NCI-H524 treated with DMSO at 0.1 percent for 48 hours (cell line): ENCODE results near the gene CNTN4.
"Not testable (repeated sequence)": the region's sequence is repeated elsewhere in the genome, so short reads cannot be mapped to it uniquely, and the experiment has no call there.

Experiments
- DNase-seq: peaks from one replicate; lab custom pipeline; 2025; lab: John Stamatoyannopoulos, UW

CNTN4 gene

DNA sequence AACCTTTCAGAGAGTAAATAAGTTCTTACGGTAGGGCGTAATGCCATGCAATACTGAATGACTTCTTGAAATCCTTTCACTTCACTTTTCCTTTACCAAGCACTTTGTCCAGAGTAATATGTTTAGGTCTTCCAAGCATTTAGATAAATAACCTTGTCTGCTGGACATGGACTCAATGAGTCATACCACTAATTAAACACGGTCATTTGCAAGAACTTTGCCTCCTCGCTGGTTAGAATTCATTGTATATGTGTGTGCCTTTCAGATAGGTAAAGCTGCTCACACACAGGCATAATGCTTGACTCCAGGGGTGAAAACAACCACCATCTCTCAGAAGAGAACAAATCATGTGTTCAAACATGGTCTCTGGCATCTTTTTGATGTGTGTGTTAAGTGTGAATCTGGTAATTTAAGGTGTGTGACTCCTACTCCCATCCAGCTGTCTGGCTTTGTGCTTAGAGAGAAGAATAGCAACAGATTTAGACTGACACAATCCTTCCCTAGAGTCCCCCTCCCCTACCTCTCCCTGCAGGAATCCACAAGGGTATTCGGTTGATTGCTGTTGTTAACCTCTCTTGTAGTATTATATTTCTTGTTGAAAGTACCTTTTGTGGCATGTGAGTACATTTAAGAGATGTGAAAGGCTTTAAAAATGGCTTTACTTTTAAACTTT is 419.0 kb downstream of the CNTN4 start:
- DNase-seq = no peak

DNA sequence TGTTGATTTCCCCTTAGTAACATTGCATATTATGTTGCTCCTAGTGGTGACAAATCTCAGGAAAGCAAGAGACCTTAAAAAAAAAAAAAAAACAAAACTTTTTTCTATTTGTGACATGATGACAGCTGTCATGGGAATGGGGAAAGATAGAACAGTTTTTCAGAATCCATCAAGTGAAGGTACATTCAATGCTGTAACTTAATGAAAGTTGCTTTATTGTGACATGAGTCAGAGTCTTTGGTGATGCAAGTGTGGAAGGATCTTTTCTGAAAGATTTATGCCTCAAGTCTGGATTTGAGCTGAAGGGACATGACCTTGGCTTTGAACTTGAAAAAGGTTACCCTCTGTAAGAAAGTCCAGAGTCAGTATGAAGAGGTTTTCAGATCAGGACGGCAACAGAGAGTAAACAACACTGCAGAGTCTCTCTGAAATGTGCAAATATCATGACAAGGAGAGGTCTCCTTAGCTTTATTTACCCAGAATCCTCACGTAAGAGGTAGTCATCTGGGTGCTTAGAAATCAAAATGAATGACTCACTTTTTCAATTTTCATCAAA is 424.7 kb downstream of the CNTN4 start:
- no peak for DNase-seq

DNA sequence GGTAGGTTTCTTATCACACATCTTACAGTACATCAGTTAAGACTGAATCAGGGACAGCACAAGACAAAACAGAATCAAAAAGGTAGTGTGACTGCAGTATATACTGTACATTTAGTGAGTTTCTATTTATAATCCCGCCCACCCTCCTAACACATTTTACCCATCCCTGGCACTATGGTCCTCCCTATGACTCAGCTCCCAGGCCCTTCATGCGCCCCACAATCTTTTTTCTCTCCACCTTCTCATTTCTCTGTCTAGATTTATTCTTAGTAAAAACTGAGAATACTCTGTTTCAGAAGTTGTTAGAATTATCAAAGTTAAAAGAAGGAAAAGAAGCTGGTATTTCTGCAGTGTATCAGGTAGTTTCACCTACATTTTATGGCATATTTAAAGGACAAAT is 427.3 kb downstream of the CNTN4 start:
- no peak for DNase-seq

DNA sequence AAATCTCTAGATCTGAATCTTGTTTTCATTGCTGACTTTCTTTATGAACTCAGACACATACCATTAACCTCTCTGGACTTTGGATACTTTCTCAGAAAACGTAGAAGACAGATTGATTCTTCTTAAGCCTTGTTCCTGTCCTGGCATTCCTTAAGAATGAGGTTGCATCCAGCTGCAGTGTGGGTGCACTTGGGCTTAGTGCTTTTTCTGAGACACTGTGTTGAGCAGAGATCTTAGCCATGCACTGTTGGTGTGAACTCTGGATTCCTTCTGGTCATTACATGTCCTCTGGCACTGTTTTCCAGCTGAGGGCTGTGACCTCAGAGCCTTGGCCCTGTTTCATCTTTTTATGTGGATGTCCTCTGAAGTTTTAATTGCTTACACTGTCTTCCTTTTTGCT is 428.3 kb downstream of the CNTN4 start:
- DNase-seq = no peak

DNA sequence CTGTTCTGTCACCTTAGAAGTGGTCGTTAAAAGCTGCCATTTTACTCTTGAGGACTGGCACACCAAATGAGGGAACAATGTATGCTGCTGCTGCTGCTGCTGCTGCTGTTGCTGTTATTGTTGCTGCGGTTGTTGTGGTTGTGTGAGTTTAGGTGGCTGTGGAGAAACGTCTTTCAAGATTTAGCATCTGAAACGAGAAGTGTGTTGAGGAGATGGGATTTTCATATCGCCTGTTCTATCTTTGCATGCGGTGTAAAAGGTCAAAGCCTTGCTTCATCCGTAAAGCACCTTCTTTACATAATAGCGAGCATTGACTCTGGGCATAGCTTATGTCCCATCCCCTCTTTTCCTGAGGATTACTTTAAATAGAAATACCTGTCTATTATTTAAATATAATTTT is 428.7 kb downstream of the CNTN4 start:
- DNase-seq = not testable (repeated sequence)

DNA sequence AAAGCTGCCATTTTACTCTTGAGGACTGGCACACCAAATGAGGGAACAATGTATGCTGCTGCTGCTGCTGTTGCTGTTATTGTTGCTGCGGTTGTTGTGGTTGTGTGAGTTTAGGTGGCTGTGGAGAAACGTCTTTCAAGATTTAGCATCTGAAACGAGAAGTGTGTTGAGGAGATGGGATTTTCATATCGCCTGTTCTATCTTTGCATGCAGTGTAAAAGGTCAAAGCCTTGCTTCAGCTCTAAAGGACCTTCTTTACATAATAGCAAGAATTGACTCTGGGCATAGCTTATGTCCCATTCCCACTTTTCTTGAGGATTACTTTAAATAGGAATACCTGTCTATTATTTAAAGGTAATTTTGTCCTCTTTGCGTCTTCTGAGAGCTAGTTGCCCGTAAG is 436.1 kb downstream of the CNTN4 start:
- not testable (repeated sequence) for DNase-seq

DNA sequence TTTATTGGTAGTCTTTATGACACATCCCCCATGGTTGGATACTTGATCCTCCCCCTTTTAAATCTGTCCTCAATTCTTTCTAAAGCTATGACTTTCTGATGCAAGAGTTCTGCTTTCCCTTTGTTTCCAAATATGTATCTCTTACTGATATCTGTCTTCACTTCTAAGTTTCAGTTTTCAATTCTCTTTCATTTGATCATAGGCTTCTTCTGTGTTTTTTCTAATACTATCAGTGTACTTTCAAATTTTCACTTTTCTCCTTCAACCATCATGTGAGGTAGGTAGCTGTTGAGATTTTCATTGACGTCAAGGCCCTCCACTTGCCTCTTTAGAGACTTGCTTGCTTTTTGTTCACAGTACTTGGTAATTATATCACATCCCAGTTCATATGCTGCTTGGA is 436.5 kb downstream of the CNTN4 start:
- DNase-seq = no peak

DNA sequence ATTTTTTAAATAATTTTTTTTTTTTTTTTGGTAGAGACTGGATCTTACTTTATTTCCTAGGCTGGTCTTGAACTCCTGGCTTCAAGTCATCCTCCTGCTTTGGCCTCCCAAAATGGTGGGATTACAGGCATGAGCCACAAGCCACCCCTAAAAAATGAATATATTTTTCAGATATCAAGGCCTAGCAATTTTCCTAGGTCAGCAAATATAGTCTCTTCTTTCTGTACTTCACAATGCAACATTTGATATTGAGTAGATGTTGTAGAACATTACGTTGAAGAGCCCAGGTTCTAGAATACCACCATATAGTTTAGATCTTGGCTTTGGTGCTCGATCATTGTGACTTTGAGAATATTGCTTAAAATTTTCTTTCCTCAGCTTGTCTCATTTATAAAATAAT is 437.9 kb downstream of the CNTN4 start:
- no peak for DNase-seq

DNA sequence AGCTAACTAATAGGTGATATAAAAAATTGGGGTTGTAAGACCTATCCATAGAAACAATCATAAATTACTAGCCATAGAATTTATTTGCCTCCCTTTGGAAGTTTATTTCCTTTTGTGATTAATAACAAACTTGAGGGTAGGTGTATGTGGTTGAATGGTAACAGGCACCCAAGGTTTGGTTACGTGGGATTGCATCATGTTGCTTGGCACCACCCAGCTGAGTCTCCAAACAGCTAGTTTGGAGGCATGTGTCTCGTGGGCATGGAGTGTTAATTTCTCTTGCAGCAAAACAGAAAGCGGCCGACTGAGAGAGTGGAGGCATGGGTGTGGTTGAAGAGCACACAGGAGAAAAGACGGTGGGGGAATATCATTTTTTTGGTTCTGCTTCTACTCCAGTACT is 441.4 kb downstream of the CNTN4 start:
- DNase-seq = no peak

DNA sequence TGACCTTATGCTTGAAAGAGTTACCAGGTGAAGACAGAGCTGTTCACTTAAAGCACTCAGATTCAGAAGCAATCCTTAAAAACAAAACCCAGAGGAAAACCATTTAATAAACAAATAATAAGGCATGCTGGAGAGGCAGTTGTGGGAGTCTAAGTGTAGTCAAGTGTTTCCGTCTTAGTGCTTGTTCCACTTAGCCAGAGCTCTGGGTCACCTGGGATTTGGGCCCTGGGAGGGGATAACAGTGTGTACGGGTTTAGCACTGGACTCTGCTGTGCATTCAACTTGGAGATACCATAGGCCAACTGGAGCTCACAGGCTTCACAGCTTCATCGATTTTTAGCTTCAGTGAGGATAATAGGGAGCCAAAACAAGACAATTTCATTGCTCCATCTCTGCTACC is 444.6 kb downstream of the CNTN4 start:
- no peak for DNase-seq

DNA sequence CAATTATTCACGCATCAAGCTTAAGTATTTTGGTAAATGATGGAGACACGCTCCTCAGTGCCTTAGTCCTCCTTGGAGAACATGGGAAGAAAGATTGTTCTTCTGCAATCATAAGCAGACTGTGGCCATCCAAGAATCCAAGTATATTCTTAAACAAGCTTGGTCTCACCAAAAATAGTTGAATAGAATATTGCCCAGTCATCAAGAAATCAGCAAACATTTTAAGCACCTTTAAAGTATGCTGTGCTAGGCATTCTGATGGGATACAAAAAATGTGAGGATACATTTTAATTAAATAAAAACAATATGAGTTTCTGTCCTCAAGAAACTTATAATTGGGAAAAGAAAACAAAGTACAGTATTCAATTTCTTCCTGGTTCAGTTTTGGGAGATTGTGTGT is 445.5 kb downstream of the CNTN4 start:
- no peak for DNase-seq

DNA sequence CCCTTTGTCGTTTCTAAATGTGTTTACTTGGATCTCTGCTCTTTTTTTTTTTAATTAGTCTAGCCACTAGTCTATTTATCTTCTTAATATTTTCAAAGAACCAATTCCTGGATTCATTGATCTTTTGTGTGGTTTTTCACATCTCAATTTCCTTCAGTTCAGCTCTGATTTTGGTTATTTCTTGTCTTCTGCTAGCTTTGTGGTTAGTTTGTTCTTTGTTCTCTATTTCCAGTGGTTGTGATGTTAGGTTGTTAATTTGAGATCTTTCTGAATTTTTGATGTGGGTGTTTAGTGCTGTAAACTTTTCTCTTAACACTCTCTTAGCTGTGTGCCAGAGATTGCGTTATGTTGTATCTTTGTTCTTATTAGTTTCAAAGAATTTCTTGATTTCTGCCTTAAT is 446.1 kb downstream of the CNTN4 start:
- DNase-seq = no peak

DNA sequence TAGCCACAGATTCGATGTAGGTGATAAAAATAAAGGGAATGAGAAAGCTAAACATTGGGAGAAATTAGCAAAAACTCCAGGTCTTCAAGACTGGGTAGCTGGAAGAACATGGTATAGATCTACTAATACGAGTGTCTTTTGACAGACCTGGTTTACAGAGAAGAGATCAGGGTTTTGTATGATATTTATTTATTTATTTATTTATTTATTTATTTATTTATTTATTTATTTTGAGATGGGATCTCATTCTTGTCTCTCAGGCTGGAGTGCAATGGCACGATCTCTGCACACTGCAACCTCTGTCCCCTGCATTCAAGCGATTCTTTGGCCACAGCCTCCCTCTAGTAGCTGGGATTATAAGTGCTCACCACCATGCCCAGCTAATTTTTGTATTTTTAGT is 448.4 kb downstream of the CNTN4 start:
- DNase-seq = no peak

DNA sequence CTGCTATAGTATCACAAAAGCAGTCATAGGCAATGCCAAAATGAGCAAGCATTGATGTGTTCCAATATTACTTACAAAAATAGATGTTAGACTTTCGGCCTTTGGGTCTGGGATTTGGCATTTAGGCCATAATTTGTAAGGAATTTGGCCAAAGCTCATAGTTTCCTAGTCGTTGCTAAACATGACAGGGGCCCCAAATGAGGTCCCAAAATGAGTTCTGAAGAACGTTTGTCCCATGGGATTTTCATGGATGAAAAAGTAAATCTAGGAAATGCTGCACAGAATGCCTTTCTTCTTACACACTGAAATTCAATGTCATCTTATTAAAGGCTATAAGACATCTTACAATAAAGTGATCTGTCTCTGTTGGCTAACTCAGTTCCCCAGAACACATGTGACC is 456.0 kb downstream of the CNTN4 start:
- no peak for DNase-seq

DNA sequence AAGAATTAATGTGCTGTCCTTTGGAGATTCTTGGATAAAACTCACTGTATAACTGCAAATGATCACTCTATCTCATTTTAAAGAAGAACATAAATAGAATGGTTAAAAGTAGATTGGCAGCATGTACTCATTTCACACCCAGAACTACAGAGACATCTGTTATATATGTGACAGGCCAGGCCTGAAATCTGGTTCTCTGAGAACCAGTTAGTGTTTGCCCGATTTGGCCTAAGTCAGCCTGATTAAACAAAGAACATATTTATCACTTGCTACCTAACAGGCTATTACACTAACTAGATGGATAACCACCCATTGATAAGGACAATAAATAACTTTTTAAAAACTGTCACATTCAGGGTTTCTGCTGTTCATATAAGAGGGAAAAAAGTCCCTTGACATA is 460.1 kb downstream of the CNTN4 start:
- no peak for DNase-seq

DNA sequence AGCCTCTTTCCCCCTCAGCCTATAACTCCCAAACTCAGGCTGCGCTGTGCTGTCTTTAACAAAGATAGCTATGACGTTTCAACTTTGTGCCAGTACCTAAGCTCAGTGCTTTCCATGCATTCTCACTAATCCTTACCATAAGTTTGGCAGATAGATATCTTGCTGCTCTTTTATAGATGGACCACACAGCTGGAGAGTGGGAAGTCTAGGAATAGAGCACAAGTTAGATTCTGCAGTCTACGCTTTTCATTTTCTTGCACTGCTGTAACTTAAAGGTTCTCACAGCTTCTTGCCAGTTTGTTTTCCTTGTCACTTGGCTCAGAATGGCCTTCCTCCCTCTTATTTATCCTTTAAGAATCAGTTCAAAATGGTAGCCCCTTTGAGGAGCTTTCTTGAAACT is 468.8 kb downstream of the CNTN4 start:
- DNase-seq = no peak

DNA sequence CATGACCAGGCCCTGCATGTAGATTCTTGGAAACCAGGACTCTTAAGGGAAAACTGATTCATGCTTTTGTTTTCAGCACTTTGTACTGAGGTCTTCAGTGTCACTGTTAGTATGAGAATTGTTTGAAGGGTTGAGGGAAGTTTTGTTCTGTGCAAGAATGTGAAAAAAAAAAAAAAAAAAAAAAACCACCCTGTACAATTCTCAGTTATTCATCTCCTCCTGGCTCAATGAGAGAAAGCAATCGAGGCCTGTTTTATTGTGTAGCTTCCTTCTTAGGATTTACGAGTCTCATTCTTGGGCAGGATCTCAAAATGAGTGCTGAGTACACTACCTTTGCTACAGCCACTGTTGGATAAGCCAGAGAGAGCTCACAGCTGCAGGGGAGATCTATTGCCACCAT is 469.5 kb downstream of the CNTN4 start:
- DNase-seq = no peak

DNA sequence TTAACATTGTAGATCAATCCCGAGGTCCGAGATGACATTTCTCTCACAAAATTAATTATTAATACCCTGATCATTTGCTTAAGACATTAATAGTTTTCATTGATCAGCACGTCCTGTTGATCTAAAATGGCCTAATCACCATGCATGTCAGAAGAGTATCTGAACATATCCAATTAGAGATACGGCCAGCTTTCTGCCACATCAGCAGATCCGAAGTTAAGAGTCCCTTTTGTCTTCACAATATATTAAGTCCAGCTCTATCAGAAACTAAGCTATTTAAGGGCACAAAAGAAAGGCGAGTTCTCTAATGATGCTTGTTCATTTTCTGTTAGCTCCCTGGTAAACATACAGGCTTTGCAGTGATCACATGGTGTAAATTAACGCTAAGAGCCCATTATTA is 470.3 kb downstream of the CNTN4 start:
- no peak for DNase-seq

DNA sequence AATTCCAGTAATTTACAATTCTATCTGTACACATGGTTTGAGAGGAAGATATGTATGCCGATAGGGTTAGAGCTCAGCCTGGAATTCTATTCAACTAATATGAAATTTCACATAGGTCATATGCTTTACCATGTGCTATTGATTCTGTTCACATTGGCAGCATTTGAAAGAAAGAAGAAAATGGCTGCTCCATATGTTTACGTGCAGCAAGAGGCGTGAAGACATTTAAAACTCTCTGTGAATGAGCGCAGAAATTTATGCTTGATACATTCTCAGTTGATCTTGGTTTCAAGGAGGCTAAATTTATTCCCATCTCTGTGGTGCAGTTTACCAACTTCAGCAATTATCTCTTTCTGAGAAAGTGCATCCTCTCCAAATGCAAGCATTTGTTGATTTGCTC is 478.9 kb downstream of the CNTN4 start:
- DNase-seq = no peak

DNA sequence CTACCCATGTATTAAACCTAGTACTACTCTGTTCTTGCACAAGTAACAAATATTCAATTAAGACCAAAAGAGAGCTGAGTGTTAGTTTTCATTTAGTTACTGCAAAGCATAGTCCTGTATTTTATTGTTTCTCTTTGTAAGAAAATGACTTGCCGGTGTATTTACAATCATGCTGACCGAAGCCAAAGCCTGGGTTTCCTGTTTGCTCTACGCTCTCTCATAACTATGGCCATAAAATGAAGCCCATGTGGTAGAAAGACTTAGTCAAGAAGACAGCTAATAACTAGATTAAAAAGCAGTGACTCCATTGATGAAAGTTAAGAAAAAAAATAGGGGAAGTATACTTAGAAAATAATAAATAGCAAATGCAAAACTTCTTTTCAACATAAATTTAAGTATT is 479.9 kb downstream of the CNTN4 start:
- no peak for DNase-seq

DNA sequence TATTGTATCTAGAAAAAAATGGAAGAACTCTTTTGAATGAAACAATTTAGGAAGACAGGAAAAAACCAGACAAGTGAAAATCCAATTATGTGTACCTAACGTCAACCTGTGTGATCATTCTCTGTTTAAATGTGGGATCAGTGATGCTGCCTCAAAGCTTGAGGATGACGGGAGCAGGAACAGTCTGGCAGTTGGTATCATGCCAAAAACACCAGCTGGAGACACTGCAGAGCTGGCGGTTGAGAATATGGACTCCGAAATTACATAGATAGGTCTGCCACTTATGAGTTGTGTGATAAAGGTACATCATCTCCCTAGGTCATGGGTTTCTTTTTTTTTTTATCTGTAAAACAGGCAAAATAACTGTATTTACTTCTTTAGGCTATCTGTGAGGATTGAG is 480.5 kb downstream of the CNTN4 start:
- peak; percentile 78 for DNase-seq

DNA sequence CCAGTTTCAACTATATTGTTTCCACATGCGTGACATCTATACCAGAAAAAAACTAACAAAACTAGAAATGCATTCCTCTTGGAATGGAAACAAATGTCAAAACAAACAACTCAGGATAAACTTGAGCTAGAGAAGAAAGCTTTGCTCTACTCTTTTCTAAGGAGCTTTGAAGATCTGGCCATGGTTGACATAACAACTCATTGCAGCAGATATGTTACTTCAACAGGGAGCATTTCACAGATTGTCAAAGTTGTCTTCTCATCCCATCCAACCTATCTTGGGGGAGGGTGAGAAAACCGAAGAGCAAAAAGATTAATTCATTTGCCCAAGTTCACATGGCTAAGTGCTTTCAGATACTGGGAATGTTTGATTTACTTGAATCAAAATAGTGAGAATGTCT is 484.4 kb downstream of the CNTN4 start:
- no peak for DNase-seq

DNA sequence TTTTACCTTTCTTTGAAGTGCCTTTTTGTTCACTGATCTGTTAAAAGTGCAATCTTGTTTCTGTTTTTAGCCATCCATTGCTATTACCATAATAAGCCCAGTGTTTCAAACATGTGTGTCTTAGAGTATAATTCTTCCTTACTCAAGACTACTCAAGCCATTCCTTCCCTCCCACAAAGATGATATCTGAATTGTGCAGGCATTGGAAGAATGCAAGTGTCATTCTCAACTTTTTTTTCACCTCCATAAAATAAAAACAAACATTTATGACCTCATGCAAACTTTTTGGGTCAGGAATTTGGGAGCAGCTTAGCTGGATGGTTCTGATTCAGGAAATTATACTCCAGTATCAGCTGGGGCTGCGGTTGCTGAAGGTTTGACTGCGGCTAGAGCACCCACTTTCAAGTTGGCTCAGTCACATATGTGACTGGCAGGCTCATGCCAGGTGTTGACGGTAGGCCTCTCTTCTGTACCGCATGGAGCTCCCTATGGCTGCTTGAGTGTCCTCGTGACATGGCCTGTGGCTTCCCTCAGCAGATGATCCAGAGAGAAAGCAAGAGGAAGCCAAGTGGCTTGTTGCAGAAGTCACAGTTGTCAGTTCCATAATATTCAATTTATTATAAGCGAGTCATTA is 490.8 kb downstream of the CNTN4 start:
- no peak for DNase-seq

DNA sequence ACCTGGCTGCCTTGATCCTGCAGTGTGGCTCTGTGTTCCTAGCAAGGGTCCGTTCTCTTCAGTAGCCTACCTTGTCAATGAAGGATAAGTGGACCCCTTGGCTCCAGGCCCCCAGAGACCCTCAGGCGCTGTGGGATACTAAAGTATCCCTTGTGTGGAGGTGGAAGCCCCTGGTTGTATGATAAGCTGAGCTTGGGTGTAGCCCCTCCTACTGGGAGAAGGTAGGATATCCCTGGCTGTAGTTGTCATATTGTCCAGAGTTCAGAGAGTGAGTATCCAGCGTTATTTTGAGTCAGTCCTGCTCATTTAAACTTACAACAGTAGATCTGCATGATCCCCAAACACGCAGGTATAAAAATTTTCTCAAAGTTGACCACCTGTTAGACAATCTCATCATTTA is 496.8 kb downstream of the CNTN4 start:
- DNase-seq = no peak
